ENCODE data around the gene PTPRE.

PTPRE gene

GRCh38 chr10:128027306-128027705 lies 120.4 kb downstream of the PTPRE start:
- no peak for DNase-seq (ENCODE audit: low spot score)

- no peak for DNase-seq (ENCODE audit: low spot score)
Observed at GRCh38 chr10:128027822-128028507, 121.1 kb downstream of the PTPRE start.

- DNase-seq (ENCODE audit: low spot score), result no peak
Observed at GRCh38 chr10:128028508-128029289, 121.8 kb downstream of the PTPRE start.

- no peak for DNase-seq (ENCODE audit: low spot score)
Observed at GRCh38 chr10:128029290-128029651, 122.4 kb downstream of the PTPRE start.

- no peak for DNase-seq (ENCODE audit: low spot score)
Observed at GRCh38 chr10:128029731-128030369, 122.9 kb downstream of the PTPRE start.

- DNase-seq (ENCODE audit: low spot score), result no peak
Observed at GRCh38 chr10:128030498-128031072, 123.7 kb downstream of the PTPRE start.

- DNase-seq (ENCODE audit: low spot score), result no peak
Observed at GRCh38 chr10:128031216-128031615, 124.3 kb downstream of the PTPRE start.

- DNase-seq (ENCODE audit: low spot score), result no peak
Observed at GRCh38 chr10:128032466-128032865, 125.6 kb downstream of the PTPRE start.

- DNase-seq (ENCODE audit: low spot score), result peak; percentile 32
Observed at GRCh38 chr10:128035557-128035973, 128.7 kb downstream of the PTPRE start.

- no peak for DNase-seq (ENCODE audit: low spot score)
Observed at GRCh38 chr10:128036011-128036615, 129.2 kb downstream of the PTPRE start.

- no peak for DNase-seq (ENCODE audit: low spot score)
Observed at GRCh38 chr10:128036746-128037543, 130.0 kb downstream of the PTPRE start.

GRCh38 chr10:128040096-128040495 lies 133.2 kb downstream of the PTPRE start:
- DNase-seq (ENCODE audit: low spot score), result no peak

- DNase-seq (ENCODE audit: low spot score), result no peak
Observed at GRCh38 chr10:128040681-128041080, 133.8 kb downstream of the PTPRE start.

GRCh38 chr10:128042131-128042610 lies 135.3 kb downstream of the PTPRE start:
- DNase-seq (ENCODE audit: low spot score), result no peak

- no peak for DNase-seq (ENCODE audit: low spot score)
Observed at GRCh38 chr10:128043259-128044045, 136.5 kb downstream of the PTPRE start.

- DNase-seq (ENCODE audit: low spot score), result no peak
Observed at GRCh38 chr10:128044186-128044585, 137.3 kb downstream of the PTPRE start.

- DNase-seq (ENCODE audit: low spot score), result no peak
Observed at GRCh38 chr10:128044961-128045832, 138.3 kb downstream of the PTPRE start.

- DNase-seq (ENCODE audit: low spot score), result no peak
Observed at GRCh38 chr10:128045833-128046120, 138.9 kb downstream of the PTPRE start.

- DNase-seq (ENCODE audit: low spot score), result no peak
Observed at GRCh38 chr10:128046156-128046952, 139.5 kb downstream of the PTPRE start.

All from hematopoietic multipotent progenitor cell treated with erythropoietin and hydrocortisone succinate and interleukin-3 and kit ligand, for 15 days (in vitro differentiated cells).